Measurements from ENCODE around the gene KIF2B.

DNA sequence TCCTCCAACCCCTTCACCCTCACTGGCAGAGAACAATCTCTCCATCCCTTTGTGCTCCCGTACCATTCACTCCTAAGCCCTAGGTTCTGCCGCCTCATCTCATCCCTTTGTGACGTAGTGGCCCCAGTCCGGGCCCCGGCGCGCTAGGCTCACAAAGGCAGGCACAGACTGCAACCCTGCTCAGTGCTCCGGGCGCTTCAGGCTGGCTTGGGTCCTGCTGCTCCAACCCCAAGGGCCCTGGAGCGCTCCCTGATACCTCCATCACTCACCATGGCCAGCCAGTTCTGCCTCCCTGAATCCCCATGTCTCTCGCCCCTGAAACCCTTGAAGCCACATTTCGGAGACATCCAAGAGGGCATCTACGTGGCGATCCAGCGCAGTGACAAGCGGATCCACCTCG is at the start of gene KIF2B:
- no peak for TF ChIP-seq EZH2 (IDR thresholded peaks at IDR 0.05; ENCODE audit: borderline replicate concordance, insufficient read depth, low read depth, low read length, poor library complexity, severe bottlenecking)
- TF ChIP-seq, protein P1, sequence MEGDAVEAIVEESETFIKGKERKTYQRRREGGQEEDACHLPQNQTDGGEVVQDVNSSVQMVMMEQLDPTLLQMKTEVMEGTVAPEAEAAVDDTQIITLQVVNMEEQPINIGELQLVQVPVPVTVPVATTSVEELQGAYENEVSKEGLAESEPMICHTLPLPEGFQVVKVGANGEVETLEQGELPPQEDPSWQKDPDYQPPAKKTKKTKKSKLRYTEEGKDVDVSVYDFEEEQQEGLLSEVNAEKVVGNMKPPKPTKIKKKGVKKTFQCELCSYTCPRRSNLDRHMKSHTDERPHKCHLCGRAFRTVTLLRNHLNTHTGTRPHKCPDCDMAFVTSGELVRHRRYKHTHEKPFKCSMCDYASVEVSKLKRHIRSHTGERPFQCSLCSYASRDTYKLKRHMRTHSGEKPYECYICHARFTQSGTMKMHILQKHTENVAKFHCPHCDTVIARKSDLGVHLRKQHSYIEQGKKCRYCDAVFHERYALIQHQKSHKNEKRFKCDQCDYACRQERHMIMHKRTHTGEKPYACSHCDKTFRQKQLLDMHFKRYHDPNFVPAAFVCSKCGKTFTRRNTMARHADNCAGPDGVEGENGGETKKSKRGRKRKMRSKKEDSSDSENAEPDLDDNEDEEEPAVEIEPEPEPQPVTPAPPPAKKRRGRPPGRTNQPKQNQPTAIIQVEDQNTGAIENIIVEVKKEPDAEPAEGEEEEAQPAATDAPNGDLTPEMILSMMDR (IDR thresholded peaks at IDR 0.05): no peak

Measured in B cell (primary cell).